Jurkat, Clone E6-1 (cell line): ENCODE results near the gene VIP. TPM values are rescaled to one million over a fixed set of nuclear protein-coding genes. Genes with fewer than 3 reads are reported as not detected.
A peak's percentile ranks its signal among the peaks of the same experiment; 100 is the strongest.
"Not testable (repeated sequence)": the region's sequence is repeated elsewhere in the genome, so short reads cannot be mapped to it uniquely, and the experiment has no call there.

Experiments used
- DNase-seq: peaks from one replicate; pipeline ENCODE4 v3.0.0-alpha.2; 2011; ENCODE audit warnings: low read depth, low spot score
- H3K4me3 ChIP-seq: 2 replicates; pipeline ENCODE4 v1.5.1; 2011; ENCODE audit warnings: mild to moderate bottlenecking, low read length, control low read depth, moderate library complexity
- polyA plus RNA-seq: library from polyadenylated mRNA; unstranded; fragments of >200 nt; gene quantifications from one replicate; pipeline ENCODE4 v1.2.1, GENCODE V29; 2012; ENCODE audit warnings: missing spikeins; ENCODE audit not compliant: insufficient read length, insufficient read depth

VIP gene
- polyA plus RNA-seq: not detected

DNA sequence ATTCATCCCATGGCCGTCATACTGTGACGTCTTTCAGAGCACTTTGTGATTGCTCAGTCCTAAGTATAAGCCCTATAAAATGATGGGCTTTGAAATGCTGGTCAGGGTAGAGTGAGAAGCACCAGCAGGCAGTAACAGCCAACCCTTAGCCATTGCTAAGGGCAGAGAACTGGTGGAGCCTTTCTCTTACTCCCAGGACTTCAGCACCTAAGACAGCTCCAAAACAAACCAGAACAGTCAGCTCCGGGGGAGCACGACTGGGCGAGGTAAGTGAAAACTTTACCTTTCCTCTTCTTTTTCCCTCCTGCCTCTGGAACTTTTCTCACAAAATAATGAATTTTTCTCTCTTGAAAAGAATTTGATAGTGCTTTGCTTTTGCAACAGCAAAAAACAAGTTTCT lies at the start of gene VIP:
Gene VIP (plus strand): TSS at position 104 of the 400 bp plus-strand sequence. CDS start 1,381 bp downstream, outside the sequence.
- peak; percentile 10 for DNase-seq
- H3K4me3 ChIP-seq: no peak within 1 kb of the TSS

- no peak overlapping the region for H3K4me3 ChIP-seq
- no peak for DNase-seq
Observed at GRCh38 chr6:152701081-152701862, 49.3 kb upstream of the VIP start.

DNA sequence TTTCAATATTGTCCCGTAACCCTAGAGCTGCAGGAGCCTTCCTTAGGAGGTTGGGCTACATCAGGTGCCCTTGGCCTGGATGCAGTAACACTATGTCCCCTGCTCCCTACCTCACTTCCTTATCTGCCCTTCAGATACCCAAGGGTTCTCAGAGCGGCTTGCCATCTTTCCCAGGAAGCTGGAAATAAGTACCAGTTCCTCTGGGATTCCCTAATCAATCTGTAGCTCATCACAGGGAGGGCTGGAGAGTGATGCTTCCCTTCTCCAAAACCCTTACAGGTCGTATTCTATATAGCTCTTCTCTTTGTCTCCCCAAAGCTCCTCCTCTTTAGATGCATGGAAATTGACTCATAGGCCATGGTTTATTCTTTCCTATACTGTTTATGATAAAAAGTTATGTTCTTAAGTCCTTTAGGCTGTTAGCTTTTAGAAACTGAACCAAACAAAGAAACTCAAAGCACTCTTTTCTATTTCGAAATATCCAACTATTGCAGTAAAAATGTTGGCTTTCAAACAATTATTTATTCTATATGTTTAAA lies 48.7 kb upstream of the VIP start:
- DNase-seq: no peak
- no peak overlapping the region for H3K4me3 ChIP-seq

DNA sequence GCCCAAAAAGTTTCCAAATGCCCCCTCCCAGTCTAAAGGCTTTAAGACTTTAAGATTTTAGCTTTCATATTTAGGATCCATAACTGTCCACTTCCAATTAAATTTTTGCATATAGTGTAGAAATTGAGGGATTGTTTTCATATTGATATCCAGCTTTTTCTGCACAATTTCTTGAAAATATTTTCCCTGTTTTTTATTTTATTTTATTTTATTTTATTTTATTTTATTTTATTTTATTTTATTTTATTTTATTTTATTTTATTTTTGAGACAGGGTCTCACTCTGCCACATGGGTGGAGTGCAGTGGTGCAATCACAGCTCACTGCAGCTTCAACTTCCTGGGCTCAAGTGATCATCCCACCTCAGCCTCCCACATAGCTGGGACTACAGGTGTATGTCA lies 46.8 kb upstream of the VIP start:
- DNase-seq, H3K4me3 ChIP-seq: not testable (repeated sequence)

- H3K4me3 ChIP-seq: no peak overlapping the region
- DNase-seq: no peak
Observed at GRCh38 chr6:152705327-152705726, 45.3 kb upstream of the VIP start.

DNA sequence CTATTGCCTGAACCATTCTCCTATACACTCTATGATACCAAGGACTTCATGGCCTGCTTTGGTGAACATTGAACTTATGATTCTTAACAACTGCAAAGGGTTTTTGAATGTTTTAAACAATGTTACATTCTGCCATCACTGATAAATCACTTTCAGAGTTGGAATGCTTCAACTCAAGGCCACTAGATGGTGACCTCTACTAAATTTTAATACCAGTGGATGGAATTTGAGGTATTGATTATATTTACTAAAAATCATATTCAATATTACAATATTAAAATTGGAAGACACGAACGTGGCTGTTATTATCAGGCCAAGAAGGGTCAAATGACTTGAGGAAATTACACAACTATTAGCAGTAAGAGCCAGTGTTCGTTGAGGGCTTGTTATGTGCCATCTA lies 34.3 kb upstream of the VIP start:
- no peak for DNase-seq
- H3K4me3 ChIP-seq: no peak overlapping the region

DNA sequence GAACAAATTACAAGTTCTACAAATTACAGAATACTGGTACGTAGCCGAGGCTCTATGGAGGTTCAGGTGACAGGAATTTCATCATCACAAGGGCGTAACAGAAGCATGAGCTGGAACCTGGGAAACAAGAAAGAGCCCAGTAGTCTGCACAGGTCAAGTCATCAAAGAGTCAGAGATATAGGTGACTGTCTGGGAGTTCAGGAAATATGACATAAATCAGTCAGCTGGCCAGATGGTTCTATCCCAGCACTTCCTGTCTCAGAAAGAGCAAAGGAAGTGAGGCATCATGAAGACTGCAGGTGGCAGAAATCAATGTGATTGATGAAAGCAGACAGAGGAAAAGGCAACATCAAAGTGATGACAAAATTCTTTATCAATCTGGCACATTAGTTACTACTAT lies 29.6 kb upstream of the VIP start:
- H3K4me3 ChIP-seq: no peak overlapping the region
- peak; percentile 17 for DNase-seq

DNA sequence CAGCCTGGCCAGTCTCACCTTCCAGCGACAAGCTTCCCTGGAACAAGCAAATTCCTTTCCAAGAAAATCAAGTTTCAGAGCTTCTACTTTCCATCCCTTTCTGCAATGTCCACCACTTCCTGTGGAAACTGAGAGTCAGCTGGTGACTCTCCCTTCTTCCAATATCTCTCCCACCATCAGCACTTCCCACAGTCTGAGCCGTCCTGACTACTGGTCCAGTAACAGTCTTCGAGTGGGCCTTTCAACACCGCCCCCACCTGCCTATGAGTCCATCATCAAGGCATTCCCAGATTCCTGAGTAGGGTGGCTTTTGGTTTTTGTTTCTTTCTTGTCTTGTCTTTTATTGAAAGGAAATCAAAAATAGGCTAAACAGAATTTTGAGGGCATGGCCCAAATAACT lies 28.6 kb upstream of the VIP start:
- H3K4me3 ChIP-seq: no peak overlapping the region
- DNase-seq: no peak

GRCh38 chr6:152723398-152723797 lies 27.2 kb upstream of the VIP start:
- H3K4me3 ChIP-seq: no peak overlapping the region
- DNase-seq: no peak

- no peak overlapping the region for H3K4me3 ChIP-seq
Observed at GRCh38 chr6:152726313-152726712, 24.3 kb upstream of the VIP start.

DNA sequence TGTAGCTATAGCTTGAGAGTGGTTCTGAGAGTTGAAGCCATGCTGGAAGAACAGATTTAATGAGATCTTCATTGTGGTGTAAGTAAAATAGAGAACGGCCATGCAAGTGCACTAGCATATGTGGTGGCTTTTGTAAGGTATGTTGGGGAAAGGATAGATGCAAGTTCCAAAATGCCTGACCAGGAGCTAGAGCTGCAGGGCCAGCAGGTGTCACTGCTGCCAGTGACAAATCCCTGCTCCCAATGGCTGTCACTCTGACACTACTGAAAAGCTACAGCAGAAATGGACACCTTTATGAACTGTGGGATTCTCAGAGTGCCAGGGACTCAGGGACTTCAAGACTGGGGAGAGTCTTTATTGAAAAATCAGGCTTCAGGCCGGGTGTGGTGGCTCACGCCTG lies 23.1 kb upstream of the VIP start:
- DNase-seq: no peak
- no peak overlapping the region for H3K4me3 ChIP-seq

More at GRCh38 chr6:152726313-152726712, 24.3 kb upstream of the VIP start:
- no peak for DNase-seq

- H3K4me3 ChIP-seq: no peak overlapping the region
- DNase-seq: no peak
Observed at GRCh38 chr6:152734630-152735029, 16.0 kb upstream of the VIP start.

DNA sequence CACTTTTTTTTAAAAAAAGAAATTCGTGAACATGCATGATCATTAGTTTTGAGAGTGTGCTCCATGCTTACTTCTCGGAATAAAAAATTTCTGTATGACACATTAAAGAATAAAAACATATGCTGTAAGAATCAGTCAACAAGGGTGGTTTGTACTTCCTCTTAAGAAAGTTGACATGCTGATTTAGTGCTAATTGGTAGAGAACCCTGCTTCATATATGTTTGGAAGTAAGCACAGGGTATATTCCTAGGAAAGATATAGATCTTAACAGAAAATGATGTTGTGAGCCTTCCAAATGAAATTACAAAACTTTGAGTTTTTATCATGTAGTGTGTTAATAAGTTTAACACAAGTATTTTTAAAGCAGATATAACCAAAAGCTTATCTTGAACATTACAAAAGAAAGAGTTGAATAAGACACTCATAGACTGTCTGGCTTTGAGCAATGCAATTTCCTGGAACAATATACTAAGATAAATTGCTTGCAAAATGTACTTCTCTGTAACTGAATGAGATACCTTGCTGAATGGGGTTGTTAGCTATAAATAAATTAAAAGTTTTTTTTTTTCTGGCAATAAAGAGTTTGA lies 13.8 kb upstream of the VIP start:
- no peak overlapping the region for H3K4me3 ChIP-seq
- DNase-seq: no peak

GRCh38 chr6:152745509-152746171 lies 5.0 kb upstream of the VIP start:
- DNase-seq: no peak
- H3K4me3 ChIP-seq: no peak overlapping the region

- no peak for DNase-seq
- no peak overlapping the region for H3K4me3 ChIP-seq
Observed at GRCh38 chr6:152746172-152746553, 4.4 kb upstream of the VIP start.

DNA sequence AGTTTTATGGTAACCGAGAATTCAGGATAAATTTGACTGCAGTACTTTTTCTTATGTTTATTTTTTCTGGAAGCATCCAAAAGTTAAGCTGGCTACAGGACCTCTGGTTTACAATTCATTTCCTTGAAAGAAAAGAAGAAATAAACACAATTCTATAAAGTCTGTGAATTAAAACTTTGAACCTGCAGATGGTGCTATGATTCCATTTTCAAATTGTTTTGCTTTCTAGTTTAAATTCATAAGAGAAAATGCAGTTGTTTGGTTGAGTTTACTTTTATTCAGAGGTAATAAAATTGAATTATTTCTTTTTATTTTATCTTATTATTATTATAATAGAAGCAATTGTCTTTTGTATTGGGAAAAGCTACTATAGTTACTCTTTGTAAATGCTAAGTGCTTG lies 1.8 kb upstream of the VIP start:
- H3K4me3 ChIP-seq: no peak overlapping the region
- peak; percentile 15 for DNase-seq

DNA sequence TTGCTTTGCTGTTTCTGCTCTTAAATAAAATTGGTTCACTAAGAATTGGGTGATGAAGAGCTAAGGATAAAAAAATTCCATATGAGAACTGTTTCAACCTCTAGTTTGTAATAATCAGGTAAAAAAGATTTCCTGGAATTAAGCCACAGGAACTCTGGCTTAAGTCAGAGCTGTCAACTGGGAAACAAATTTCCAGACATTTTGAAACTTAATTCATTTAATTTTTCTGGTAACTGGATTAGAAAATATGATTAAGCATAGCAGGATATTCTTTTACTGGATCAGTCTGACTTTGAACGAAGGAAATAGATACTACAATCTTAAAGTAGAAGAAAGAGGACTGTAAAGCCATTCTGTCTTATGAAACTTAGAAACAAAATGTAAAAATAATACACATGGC lies 1.3 kb upstream of the VIP start:
- no peak overlapping the region for H3K4me3 ChIP-seq
- no peak for DNase-seq

DNA sequence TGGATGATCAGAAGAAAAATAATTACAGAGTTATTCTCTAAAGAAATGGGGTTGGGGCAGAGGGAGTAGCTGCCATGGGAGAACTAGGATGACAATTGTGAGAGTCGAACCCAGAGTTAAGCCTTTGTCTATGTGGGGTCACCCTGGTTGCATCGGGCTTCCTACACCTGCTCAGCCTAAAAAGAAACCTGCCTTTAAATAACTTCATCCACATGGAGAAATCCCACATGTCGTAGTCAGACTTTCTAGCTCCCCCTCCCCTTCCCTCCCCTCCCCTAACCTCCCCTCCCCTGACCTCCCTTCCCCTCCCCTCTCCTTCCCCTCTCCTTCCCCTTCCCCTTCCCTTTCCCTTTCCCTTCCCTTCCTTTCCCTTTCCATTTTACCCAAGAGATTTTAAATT lies 14.7 kb downstream of the VIP start:
- H3K4me3 ChIP-seq: no peak overlapping the region
- DNase-seq: no peak

GRCh38 chr6:152769159-152769558 lies 18.6 kb downstream of the VIP start:
- no peak overlapping the region for H3K4me3 ChIP-seq
- DNase-seq: no peak

GRCh38 chr6:152769993-152770392 lies 19.4 kb downstream of the VIP start:
- no peak for DNase-seq
- no peak overlapping the region for H3K4me3 ChIP-seq
